ENCODE measurements around the gene BUD13.

BUD13 gene

DNA sequence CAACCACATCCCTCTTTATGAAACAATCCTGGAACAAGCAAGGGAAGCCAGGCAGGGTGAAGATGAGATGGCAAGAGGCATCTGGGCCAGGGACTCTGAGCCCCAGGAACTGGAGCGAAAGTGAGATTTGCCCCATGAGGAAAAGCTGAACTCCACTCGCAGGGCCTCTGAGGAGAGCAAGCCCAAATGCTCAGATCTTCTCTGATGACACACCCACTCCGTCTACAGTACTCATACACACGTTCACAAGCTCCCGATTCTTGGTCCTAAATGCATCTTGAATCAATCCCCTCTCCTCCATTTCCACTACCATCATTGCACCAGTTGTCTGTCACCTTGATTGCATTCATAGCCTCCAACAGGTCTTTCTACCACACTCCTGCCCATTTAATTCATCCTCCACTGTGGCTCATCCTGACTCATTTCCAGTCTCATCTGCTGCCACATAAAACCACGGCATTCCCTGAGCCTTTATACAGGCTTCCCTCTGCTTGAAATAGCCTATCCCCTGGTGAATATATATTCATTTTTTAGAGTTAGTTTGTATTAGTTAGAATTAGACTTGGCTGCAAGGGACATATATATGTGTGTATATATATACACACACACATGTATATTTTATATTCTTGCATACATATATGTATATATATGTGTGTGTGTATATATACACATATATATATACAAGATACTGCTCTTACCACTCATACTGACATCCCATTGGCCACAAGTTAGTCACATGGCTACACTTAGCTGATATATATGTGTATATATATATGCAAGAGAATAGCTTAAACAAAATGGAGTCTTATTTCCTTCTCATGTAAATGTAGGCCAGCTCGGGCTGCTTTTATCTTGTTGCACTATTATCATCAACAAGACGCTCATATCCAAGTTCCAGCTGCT lies 20.3 kb upstream of the BUD13 start:
- no peak overlapping the region for H3K9ac ChIP-seq (ENCODE audit: low read length)
- H3K4me3 ChIP-seq (ENCODE audit: low read depth, low read length), result no peak overlapping the region
- no peaks in the 10 kb centered on the region for H3K36me3 ChIP-seq (ENCODE audit: control insufficient read depth, insufficient read depth, low read length)
- peaks cover 32% of the 10 kb centered on the region for H3K27me3 ChIP-seq (ENCODE audit: control insufficient read depth, insufficient read depth, low read length)
- peaks cover 9% of the 10 kb centered on the region for H3K4me1 ChIP-seq (ENCODE audit: control insufficient read depth, insufficient read depth, low read length)
- H3K27ac ChIP-seq (ENCODE audit: low read depth, low read length), result no peak overlapping the region
- no peaks in the 10 kb centered on the region for H3K9me3 ChIP-seq (ENCODE audit: control insufficient read depth, insufficient read depth, low read depth, low read length)

DNA sequence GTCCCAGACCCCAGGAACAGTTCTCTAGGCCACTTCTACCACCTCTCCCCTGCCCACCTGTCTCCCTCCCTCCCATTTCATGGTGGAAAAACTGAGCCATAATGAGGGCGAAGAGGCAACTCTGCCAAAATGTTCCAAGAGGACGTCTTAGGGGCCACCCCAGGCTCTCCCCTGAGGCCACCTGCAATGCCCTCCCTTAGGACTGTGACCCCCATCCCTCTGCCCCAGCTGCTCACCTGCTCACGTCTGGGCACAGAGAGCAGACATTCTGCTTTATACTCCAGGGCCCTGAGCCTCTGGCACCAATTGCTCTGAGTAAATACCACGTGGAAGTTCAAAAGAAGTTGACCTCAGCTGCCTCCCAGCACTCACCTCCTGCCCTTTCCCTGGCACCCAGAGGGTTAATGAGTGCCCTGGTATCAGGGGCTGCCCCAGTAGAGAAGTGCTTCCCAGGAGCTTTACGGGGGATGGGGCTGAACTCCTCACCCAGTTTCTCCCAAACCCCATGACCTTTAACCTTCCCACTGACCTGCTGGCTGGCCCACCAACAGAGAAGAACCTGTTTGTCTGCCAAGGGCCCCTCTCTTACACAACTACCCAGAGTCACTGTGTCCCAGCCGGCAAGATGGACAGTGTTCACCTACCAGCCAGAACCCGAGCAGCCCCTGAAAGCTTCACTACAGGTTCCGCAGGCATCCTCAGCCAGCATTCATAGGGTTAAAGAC lies 19.5 kb upstream of the BUD13 start:
- peaks cover 9% of the 10 kb centered on the region for H3K4me1 ChIP-seq (ENCODE audit: control insufficient read depth, insufficient read depth, low read length)
- no peak overlapping the region for H3K9ac ChIP-seq (ENCODE audit: low read length)
- no peak overlapping the region for H3K27ac ChIP-seq (ENCODE audit: low read depth, low read length)

DNA sequence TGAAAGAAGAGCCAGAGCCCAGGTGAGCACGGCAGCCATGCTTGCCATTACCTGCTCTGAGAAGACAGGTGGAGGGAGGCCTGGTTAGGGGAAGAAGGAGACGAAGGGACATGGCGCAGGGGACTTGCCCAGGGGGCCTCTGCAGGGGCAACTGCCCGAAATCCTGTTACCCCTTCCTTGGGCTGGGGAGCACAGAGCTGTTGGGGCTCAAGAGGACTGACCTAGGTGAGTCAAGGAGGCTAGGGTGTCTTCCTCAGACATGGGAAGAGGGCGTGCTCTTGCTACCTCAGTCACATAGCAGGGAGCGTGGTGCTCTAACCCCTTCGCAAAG lies 19.0 kb upstream of the BUD13 start, which contains the start of gene APOA5:
APOA5 (minus strand) TSS at position 67 of the 331 bp plus-strand sequence; CDS start at position 48, 19 bp downstream.
- Histone ChIP-seq H3K27me3 (ENCODE audit: control insufficient read depth, insufficient read depth, low read length) (peaks cover 32% of the 10 kb centered on the region), H3K4me3 (ENCODE audit: low read depth, low read length) (0 out of 2 replicates have a peak within 1 kb of the TSS, but pooled peaks have one; percentile 17), H3K9ac (ENCODE audit: low read length) (no peak within 1 kb of the TSS), H3K9me3 (ENCODE audit: control insufficient read depth, insufficient read depth, low read depth, low read length) (no peaks in the 10 kb centered on the region), H3K4me1 (ENCODE audit: control insufficient read depth, insufficient read depth, low read length) (peaks cover 13% of the 10 kb centered on the region), H3K36me3 (ENCODE audit: control insufficient read depth, insufficient read depth, low read length) (peaks cover under 1% of the 10 kb centered on the region; the same call in 1 of the 2 replicates), H3K27ac (ENCODE audit: low read depth, low read length) (no peak within 1 kb of the TSS)

More for the DNA sequence above, 19.5 kb upstream of the BUD13 start:
- Histone ChIP-seq H3K4me3 (ENCODE audit: low read depth, low read length) (no peak overlapping the region), H3K36me3 (ENCODE audit: control insufficient read depth, insufficient read depth, low read length) (no peaks in the 10 kb centered on the region), H3K27me3 (ENCODE audit: control insufficient read depth, insufficient read depth, low read length) (peaks cover 32% of the 10 kb centered on the region), H3K9me3 (ENCODE audit: control insufficient read depth, insufficient read depth, low read depth, low read length) (no peaks in the 10 kb centered on the region)

DNA sequence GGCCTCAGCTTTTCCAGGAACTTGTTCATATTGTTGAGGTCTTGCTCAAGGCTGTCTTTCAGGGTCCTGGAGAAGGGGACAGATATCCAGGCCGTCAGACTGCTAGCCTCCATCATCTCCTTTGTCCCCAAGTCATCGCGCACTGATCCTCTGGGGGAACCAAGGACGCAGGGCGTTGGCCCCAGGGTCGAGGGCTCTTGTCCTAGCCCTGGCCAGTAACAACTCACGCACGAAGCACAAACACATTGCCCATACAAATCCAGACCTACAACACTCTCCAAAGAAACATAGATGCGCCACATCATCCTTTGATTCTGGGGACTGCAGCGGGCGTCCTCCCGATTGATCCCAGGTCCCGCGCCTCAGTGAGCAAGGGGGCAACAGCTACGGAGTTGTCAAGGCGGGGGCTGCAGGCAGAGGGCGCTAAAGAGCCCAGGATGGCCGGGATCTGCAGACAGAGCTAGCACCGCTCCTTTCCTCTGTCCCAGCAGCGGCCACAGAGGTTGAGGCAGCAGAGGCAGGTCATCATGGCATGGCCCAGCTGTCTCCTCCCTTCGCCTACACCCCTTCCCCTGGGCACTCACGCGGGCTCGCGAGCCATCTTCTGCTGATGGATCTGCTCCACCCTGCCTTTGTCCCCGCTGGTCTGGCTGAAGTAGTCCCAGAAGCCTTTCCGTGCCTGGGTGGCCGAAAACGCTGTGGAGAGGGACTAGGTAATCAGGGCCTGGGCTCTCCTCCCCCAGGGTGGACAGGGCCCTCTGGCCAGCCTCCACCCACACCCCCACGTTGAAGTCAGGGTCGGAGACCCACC lies 18.4 kb upstream of the BUD13 start:
- Histone ChIP-seq H3K27ac (ENCODE audit: low read depth, low read length) (no peak overlapping the region), H3K9me3 (ENCODE audit: control insufficient read depth, insufficient read depth, low read depth, low read length) (no peaks in the 10 kb centered on the region), H3K36me3 (ENCODE audit: control insufficient read depth, insufficient read depth, low read length) (peaks cover 6% of the 10 kb centered on the region), H3K4me1 (ENCODE audit: control insufficient read depth, insufficient read depth, low read length) (peaks cover 13% of the 10 kb centered on the region), H3K4me3 (ENCODE audit: low read depth, low read length) (0 out of 2 replicates have a peak overlapping the region, but pooled peaks have one; percentile 17), H3K9ac (ENCODE audit: low read length) (no peak overlapping the region), H3K27me3 (ENCODE audit: control insufficient read depth, insufficient read depth, low read length) (peaks cover 32% of the 10 kb centered on the region)

DNA sequence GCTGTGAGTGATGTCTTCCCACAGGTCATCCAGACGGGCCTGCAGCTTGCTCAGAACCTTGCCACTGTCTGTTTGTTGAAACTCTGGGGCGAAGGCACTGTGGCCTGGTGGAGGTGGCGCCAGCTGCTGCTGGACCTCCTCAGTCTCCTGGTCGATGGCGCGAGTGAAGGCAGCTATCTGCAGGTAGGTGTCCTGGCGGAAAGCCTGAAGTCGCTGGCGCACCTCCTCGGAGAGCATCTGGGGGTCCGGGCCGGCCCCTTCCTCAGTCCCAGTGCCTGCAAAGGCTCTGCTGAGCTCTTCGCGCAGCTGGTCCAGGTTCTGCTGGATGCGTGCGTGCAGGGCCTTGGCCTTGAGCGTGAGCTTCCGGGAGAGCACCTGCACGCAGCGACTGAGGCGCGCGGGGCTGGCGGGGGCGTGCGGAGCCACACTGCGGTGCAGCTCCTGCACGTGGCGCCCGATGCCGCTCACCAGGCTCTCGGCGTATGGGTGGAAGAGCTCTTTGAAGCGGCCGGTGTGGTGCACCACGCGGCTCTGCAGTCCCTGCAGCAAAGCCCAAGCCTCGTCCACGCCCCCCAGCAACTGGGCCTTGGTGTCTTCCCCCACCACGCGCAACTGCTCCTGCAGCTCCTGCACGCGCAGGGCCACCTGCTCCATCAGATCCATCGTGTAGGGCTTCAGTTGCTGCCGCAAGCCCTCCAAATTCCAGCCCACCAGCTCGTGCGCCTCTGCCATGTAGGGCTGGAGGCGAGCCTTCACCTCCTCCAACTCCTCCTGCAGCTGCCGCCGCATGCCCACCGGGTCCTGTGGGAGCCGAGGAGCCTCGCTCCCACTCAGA lies 17.6 kb upstream of the BUD13 start:
- H3K4me3 ChIP-seq (ENCODE audit: low read depth, low read length), result no peak overlapping the region
- no peak overlapping the region for H3K27ac ChIP-seq (ENCODE audit: low read depth, low read length)
- H3K9ac ChIP-seq (ENCODE audit: low read length), result no peak overlapping the region
- no peaks in the 10 kb centered on the region for H3K9me3 ChIP-seq (ENCODE audit: control insufficient read depth, insufficient read depth, low read depth, low read length)
- H3K36me3 ChIP-seq (ENCODE audit: control insufficient read depth, insufficient read depth, low read length), result peaks cover 14% of the 10 kb centered on the region
- H3K4me1 ChIP-seq (ENCODE audit: control insufficient read depth, insufficient read depth, low read length), result peaks cover 13% of the 10 kb centered on the region
- H3K27me3 ChIP-seq (ENCODE audit: control insufficient read depth, insufficient read depth, low read length), result peaks cover 32% of the 10 kb centered on the region

DNA sequence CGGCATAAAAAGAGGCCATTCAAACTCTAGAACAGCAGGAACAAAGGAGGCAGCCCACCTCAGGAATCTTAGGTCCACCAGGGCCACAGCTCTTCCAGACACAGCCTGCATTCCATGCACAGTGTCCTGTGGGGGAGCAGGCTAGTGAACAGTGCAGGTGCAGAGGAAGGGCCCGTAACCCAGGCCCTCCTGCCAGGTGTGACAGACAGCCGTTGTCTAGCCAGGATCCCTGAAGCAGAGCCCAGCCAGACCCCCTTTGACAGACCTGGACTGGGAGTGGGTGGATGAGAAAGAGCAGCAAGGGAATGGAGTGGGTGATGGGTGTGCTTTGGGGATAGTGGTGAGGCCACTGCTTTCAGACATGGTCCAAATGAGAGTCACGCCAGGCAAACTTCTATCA lies 16.2 kb upstream of the BUD13 start:
- Histone ChIP-seq H3K4me3 (ENCODE audit: low read depth, low read length) (no peak overlapping the region), H3K27ac (ENCODE audit: low read depth, low read length) (no peak overlapping the region), H3K36me3 (ENCODE audit: control insufficient read depth, insufficient read depth, low read length) (peaks cover 28% of the 10 kb centered on the region), H3K27me3 (ENCODE audit: control insufficient read depth, insufficient read depth, low read length) (peaks cover 32% of the 10 kb centered on the region), H3K9ac (ENCODE audit: low read length) (no peak overlapping the region), H3K4me1 (ENCODE audit: control insufficient read depth, insufficient read depth, low read length) (peaks cover 13% of the 10 kb centered on the region), H3K9me3 (ENCODE audit: control insufficient read depth, insufficient read depth, low read depth, low read length) (no peaks in the 10 kb centered on the region)

DNA sequence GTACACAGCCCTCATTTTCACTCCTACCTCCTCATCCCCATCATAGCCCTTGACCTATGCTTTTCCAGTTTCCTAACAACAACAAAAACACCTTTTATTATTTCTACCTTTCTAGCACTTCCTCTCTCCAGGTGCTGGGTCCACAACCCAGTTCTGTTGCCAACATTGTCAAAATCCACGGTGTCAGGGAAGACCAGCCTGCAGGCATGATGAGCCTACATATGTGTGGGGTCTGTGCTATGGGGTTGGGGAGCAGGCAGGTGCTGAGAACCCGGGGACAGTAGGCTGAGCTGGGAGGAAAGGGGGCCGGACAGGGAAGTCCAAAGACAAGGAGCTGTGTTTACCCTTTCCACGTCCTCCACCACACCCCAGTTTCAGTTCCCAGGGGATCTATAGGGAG lies 15.7 kb upstream of the BUD13 start:
- no peak overlapping the region for H3K27ac ChIP-seq (ENCODE audit: low read depth, low read length)

DNA sequence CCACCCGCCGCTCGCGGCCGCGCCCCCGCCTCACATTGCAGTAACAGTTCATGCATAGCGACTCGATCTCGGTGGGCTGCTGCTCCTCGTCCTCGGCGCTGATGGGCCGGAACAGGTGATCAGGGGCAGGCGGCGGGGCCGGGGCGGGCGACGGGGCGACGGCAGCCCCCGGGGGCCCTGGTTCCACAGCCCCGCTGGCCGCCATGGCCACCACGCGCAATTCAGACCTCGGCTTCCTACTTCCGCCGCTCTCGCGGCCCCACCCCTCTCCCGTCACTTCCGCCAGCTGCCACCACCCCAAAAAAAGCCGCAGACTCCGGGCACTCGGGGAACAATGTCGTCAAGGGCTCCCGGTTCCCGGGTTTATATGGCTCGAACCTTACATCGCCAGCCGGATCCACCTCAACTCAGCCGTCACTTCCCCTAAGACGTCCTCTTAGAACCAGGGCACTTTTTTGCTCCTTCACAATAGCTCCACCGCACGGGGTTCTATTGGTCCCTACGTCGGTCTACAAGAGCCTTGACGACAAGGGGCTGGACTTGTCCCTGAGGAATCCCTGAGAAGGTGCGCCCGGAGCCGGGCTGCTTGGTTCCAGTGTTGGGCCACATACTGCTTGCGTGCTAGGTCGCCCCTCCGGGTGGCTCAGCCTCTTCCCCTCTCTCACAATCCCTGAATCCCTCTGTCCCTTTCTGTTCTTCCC lies 15.1 kb upstream of the BUD13 start, which contains the start of gene ZPR1:
ZPR1 (minus strand) TSS at position 238 of the 701 bp plus-strand sequence; CDS start at position 205, 33 bp downstream.
- peaks cover 13% of the 10 kb centered on the region for H3K4me1 ChIP-seq (ENCODE audit: control insufficient read depth, insufficient read depth, low read length)
- no peaks in the 10 kb centered on the region for H3K9me3 ChIP-seq (ENCODE audit: control insufficient read depth, insufficient read depth, low read depth, low read length)
- H3K27ac ChIP-seq (ENCODE audit: low read depth, low read length), result no peak within 1 kb of the TSS; the same call in 1 of the 2 replicates
- H3K9ac ChIP-seq (ENCODE audit: low read length), result peak within 1 kb of the TSS; percentile 66
- peaks cover 32% of the 10 kb centered on the region for H3K27me3 ChIP-seq (ENCODE audit: control insufficient read depth, insufficient read depth, low read length)
- H3K4me3 ChIP-seq (ENCODE audit: low read depth, low read length), result peak within 1 kb of the TSS; percentile 95
- peaks cover 39% of the 10 kb centered on the region for H3K36me3 ChIP-seq (ENCODE audit: control insufficient read depth, insufficient read depth, low read length)

More for the DNA sequence above, 15.7 kb upstream of the BUD13 start:
- peaks cover 32% of the 10 kb centered on the region for H3K27me3 ChIP-seq (ENCODE audit: control insufficient read depth, insufficient read depth, low read length)
- H3K9ac ChIP-seq (ENCODE audit: low read length), result peak overlapping the region; percentile 66
- H3K9me3 ChIP-seq (ENCODE audit: control insufficient read depth, insufficient read depth, low read depth, low read length), result no peaks in the 10 kb centered on the region
- peaks cover 13% of the 10 kb centered on the region for H3K4me1 ChIP-seq (ENCODE audit: control insufficient read depth, insufficient read depth, low read length)
- peaks cover 33% of the 10 kb centered on the region for H3K36me3 ChIP-seq (ENCODE audit: control insufficient read depth, insufficient read depth, low read length)
- H3K4me3 ChIP-seq (ENCODE audit: low read depth, low read length), result peak overlapping the region; percentile 95

DNA sequence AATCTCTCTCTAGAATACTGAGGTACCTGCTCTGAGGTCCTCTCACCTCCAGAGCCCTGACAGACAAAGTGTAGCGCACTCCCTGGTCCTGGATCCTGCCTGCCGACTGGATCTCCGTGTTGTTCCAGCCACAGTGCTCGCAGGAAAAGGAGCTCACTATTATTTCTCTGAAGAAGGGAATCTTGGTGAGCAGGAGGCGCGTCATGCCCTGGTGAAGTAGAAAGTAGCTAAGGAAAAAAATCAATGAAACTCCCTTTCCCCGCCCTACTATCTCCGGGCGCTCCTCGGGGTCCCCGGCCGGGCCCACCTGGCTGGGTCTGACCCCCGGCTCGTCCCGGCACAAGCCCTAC lies 14.6 kb upstream of the BUD13 start:
- H3K27me3 ChIP-seq (ENCODE audit: control insufficient read depth, insufficient read depth, low read length), result peaks cover 32% of the 10 kb centered on the region
- peak overlapping the region; percentile 66 for H3K9ac ChIP-seq (ENCODE audit: low read length)
- no peak overlapping the region; the same call in 1 of the 2 replicates for H3K27ac ChIP-seq (ENCODE audit: low read depth, low read length)
- H3K9me3 ChIP-seq (ENCODE audit: control insufficient read depth, insufficient read depth, low read depth, low read length), result no peaks in the 10 kb centered on the region
- peak overlapping the region; percentile 95 for H3K4me3 ChIP-seq (ENCODE audit: low read depth, low read length)
- peaks cover 44% of the 10 kb centered on the region for H3K36me3 ChIP-seq (ENCODE audit: control insufficient read depth, insufficient read depth, low read length)
- H3K4me1 ChIP-seq (ENCODE audit: control insufficient read depth, insufficient read depth, low read length), result peaks cover 13% of the 10 kb centered on the region
